Right lobe of liver (tissue), 6 donors: ENCODE measurements around the gene OSBP. TPM values are rescaled to one million over a fixed set of nuclear protein-coding genes. Genes with fewer than 3 reads are reported as not detected.

Experiments
- ATAC-seq, 4 donors: fragments of 200-7000 bp; cut with Tn5 transposase; one replicate each; pipeline ENCODE4 v1.9.1; 2020; ENCODE audit warnings: mild to moderate bottlenecking in 4 of 4, moderate library complexity in 4 of 4
- DNase-seq, 3 donors: peaks; one replicate each; pipeline ENCODE4 v3.0.0-alpha.2; 2020
- H3K27ac ChIP-seq, 3 donors: fragments of 200-600 bp; one replicate each; pipeline ENCODE4 v1.8.0; 2022
- H3K27me3 ChIP-seq, 2 donors: fragments of 200-600 bp; one replicate each; pipeline ENCODE4 v1.8.0; 2022
- H3K36me3 ChIP-seq, 4 donors: fragments of 200-600 bp; sonication (generic) in 1 of 4; one replicate each; pipeline versions ENCODE4 v1.5.1 to v1.8.0; 2017 to 2022; ENCODE audit warnings: control low read depth in 1 of 4
- H3K4me1 ChIP-seq, 4 donors: fragments of 200-600 bp; sonication (generic) in 1 of 4; one replicate each; pipeline versions ENCODE4 v1.5.1 to v1.8.0; 2017 to 2022; ENCODE audit warnings: control low read depth in 1 of 4
- H3K4me3 ChIP-seq, 3 donors: fragments of 200-600 bp; one replicate each; pipeline ENCODE4 v1.8.0; 2022
- H3K9me3 ChIP-seq, 4 donors: fragments of 200-600 bp; sonication (generic) in 1 of 4; one replicate each; pipeline versions ENCODE4 v1.5.1 to v1.8.0; 2017 to 2022; ENCODE audit warnings: control low read depth in 1 of 4
- CTCF ChIP-seq, 4 donors: fragments of 200-600 bp in 3 of 4; fragments of 450-650 bp in 1 of 4; IDR thresholded peaks; one replicate each; pipeline versions ENCODE4 v1.5.1 to v1.8.0; 2016 to 2022; ENCODE audit warnings: antibody characterized with exemption in 4 of 4, mild to moderate bottlenecking in 2 of 4
- POLR2A ChIP-seq: fragments of 450-650 bp; IDR thresholded peaks from one replicate; pipeline ENCODE4 v1.6.1; 2017; ENCODE audit warnings: antibody characterized with exemption, mild to moderate bottlenecking
- WGBS: methylation state at CpG from one replicate; pipeline ENCODE4 v1.1.6; 2018; ENCODE audit warnings: low coverage, low lambda C conversion rate; ENCODE audit not compliant: insufficient coverage; ENCODE audit errors: missing lambda C conversion rate; 5-methylcytosine and 5-hydroxymethylcytosine counted together
- intact Hi-C, 2 donors: fragments of 100-400 bp; cut with DNase I; formaldehyde crosslinking; loops; one replicate each; pipeline versions ENCODE4 v1.11.2 to v1.14.1; 2022
- microRNA-seq, 2 donors: library from miRNA; unstranded; fragments of <30 nt; microRNA quantifications; one replicate each; pipeline ENCODE4, GENCODE V29; 2019 to 2020
- small RNA-seq, 2 experiments: library from RNA; depleted of rRNA; stranded (forward); fragments of <200 nt; gene quantifications; one replicate each; pipeline ENCODE3, GENCODE V24; 2016
- total RNA-seq, 6 experiments: library from RNA; depleted of rRNA in 2 of 6; stranded (reverse); fragments of >200 nt in 2 of 6; fragmentation: NEBNext Ultra II Directional in 3 of 6; extraction: Animal tissue kit (Norgen Biotek cat#: 25700) in 3 of 6; gene quantifications; one replicate each; pipeline versions ENCODE4 v1.1.0 to v1.2.4, GENCODE V29; 2016 to 2023
- donor health status: DM: no; HTN: yes; CAD: no.
- donor health status: DM: no; HTN: no; CAD: no.
- donor health status: DM: no; HTN: no; CAD: no.
- donor health status: DM: no; HTN: yes; CAD: no.
- donor health status: DM: no; HTN: yes; CAD: no.

The OSBP gene
- total RNA-seq, 6 experiments from 2014 or later = 44.9 to 65.4 (median 52.4) TPM

GRCh38 chr11:59542142-59542810 lies 73.3 kb downstream of the OSBP start:
- Histone ChIP-seq H3K36me3 (no peaks in the 10 kb centered on the region), H3K27me3 (no peaks in the 10 kb centered on the region), H3K4me3 (no peak overlapping the region), H3K27ac (no peak overlapping the region), H3K4me1 (no peaks in the 10 kb centered on the region), H3K9me3 (no peaks in the 10 kb centered on the region)
- ATAC-seq (no peak), DNase-seq (no peak)
- intact Hi-C loops = no loop called here
- WGBS = 40% methylated on average over 3 of the region's 3 CpGs
- TF ChIP-seq CTCF (IDR thresholded peaks at IDR 0.05) (no peak), POLR2A (no peak)

- Histone ChIP-seq H3K4me1 (peaks cover 0 to 9% (median 0%) of the 10 kb centered on the region in 4 donors), H3K27me3 (no peaks in the 10 kb centered on the region), H3K36me3 (no peaks in the 10 kb centered on the region), H3K4me3 (no peak overlapping the region), H3K27ac (no peak overlapping the region), H3K9me3 (no peaks in the 10 kb centered on the region)
- WGBS = no CpG with 5 or more reads among the region's 1 CpG
- DNase-seq = no peak
- intact Hi-C loops = loop anchor here in 1 of 2 donors (10.0 kb wide), 1 partner anchor 150 kb away; no protein-coding TSS in a partner anchor
- no peak for ATAC-seq
- no peak for TF ChIP-seq CTCF (IDR thresholded peaks at IDR 0.05)
- no peak for TF ChIP-seq POLR2A
Measured at GRCh38 chr11:59534676-59535075, 80.9 kb downstream of the OSBP start.

- Histone ChIP-seq H3K4me1 (peaks cover 0 to 9% (median 0%) of the 10 kb centered on the region in 4 donors), H3K36me3 (no peaks in the 10 kb centered on the region), H3K27me3 (no peaks in the 10 kb centered on the region), H3K4me3 (no peak overlapping the region), H3K27ac (no peak overlapping the region), H3K9me3 (no peaks in the 10 kb centered on the region)
- DNase-seq (no peak), ATAC-seq (peak in 3 of 4 donors; percentile 28 to 73 (median 53))
- 48% methylated on average over 2 of the region's 2 CpGs for WGBS
- TF ChIP-seq POLR2A (no peak), CTCF (IDR thresholded peaks at IDR 0.05) (no peak)
- intact Hi-C loops = loop anchor here in 1 of 2 donors (10.0 kb wide), 1 partner anchor 152 kb away; no protein-coding TSS in a partner anchor
Measured at GRCh38 chr11:59532620-59533019, 83.0 kb downstream of the OSBP start.

GRCh38 chr11:59528711-59529110 lies 86.9 kb downstream of the OSBP start:
- TF ChIP-seq CTCF (IDR thresholded peaks at IDR 0.05) = no peak
- TF ChIP-seq POLR2A = no peak
- WGBS = 56% methylated on average over 7 of the region's 7 CpGs

More at GRCh38 chr11:59528711-59529110, 86.9 kb downstream of the OSBP start:
- Histone ChIP-seq H3K36me3 (no peaks in the 10 kb centered on the region), H3K4me1 (peaks cover 0 to 4% (median 0%) of the 10 kb centered on the region in 4 donors), H3K4me3 (no peak overlapping the region), H3K27ac (no peak overlapping the region), H3K9me3 (no peaks in the 10 kb centered on the region), H3K27me3 (no peaks in the 10 kb centered on the region)
- ATAC-seq (no peak), DNase-seq (no peak)
- intact Hi-C loops = no loop called here

Small RNAs within 50 kb of the gene (microRNA-seq; reads per million reads assigned to microRNA genes)
- 0.58 to 0.64 reads per million in 2 donors for gene MIR3162

Small RNAs within 50 kb of the gene (small RNA-seq; reads per million reads assigned to genes)
- 0 reads per million in 2 experiments for gene MIR3162

Other genes with a start within 250 kb of the OSBP start
- not detected for gene OR5A2, start 189.4 kb downstream of the OSBP start, total RNA-seq
- not detected for gene OR5A1, start 179.3 kb downstream of the OSBP start, total RNA-seq
- not detected for gene OR4D6, start 158.8 kb downstream of the OSBP start, total RNA-seq
- not detected for gene OR4D10, start 142.5 kb downstream of the OSBP start, total RNA-seq
- not detected for gene OR4D11, start 112.2 kb downstream of the OSBP start, total RNA-seq
- not detected for gene OR4D9, start 104.2 kb downstream of the OSBP start, total RNA-seq
- 10 to 100 TPM; 13.8 to 27.6 (median 21.1) TPM for gene PATL1, start 53.3 kb upstream of the OSBP start, total RNA-seq
- not detected for gene OR10V1, start 98.1 kb upstream of the OSBP start, total RNA-seq
- 10 to 100 TPM in 3 of 6 experiments, 1 to 10 TPM in 3; 4.5 to 16.5 (median 8.6) TPM for gene STX3, start 139.6 kb upstream of the OSBP start, total RNA-seq
- 10 to 100 TPM; 30.6 to 48.3 (median 37.3) TPM for gene MRPL16, start 195.0 kb upstream of the OSBP start, total RNA-seq
- gene CBLIF, start 229.7 kb upstream of the OSBP start, total RNA-seq = not detected